GM18951 (cell line): Measurements from ENCODE around the gene ZNF681.
"Not testable (repeated sequence)": the region's sequence is repeated elsewhere in the genome, so short reads cannot be mapped to it uniquely, and the experiment has no call there.

Experiments
- POLR2A ChIP-seq: IDR thresholded peaks from 4 replicates; pipeline ENCODE4 v1.6.1; 2011; ENCODE audit warnings: mild to moderate bottlenecking; ENCODE audit not compliant: insufficient read length, insufficient read depth; ENCODE audit errors: extremely low read depth
- in situ Hi-C: fragments of 300-500 bp; cut with MboI; formaldehyde crosslinking; loops from one replicate; pipeline ENCODE4 v1.12.0; 2022; ENCODE audit warnings: low sequenced_read_pairs, mixed read lengths, inconsistent platforms; ENCODE audit not compliant: unreplicated experiment

ZNF681 gene

GRCh38 chr19:23706657-23707056 is 52.0 kb downstream of the ZNF681 start:
- in situ Hi-C loops: no loop called here
- no peak for TF ChIP-seq POLR2A

GRCh38 chr19:23699521-23699860 is 59.2 kb downstream of the ZNF681 start:
- in situ Hi-C loops: no loop called here

GRCh38 chr19:23698711-23699520 is 59.8 kb downstream of the ZNF681 start:
- in situ Hi-C loops: no loop called here
- no peak for TF ChIP-seq POLR2A

More at GRCh38 chr19:23699521-23699860, 59.2 kb downstream of the ZNF681 start:
- TF ChIP-seq POLR2A: no peak

- in situ Hi-C loops: not testable (repeated sequence)
Observed at GRCh38 chr19:23692937-23693336, 65.8 kb downstream of the ZNF681 start.
